Measurements from ENCODE around the gene ADH4.

ADH4 gene

GRCh38 chr4:99078931-99079624 lies 65.0 kb downstream of the ADH4 start:
- DNase-seq = no peak

- no peak for DNase-seq
Observed at GRCh38 chr4:99078336-99078735, 65.8 kb downstream of the ADH4 start.

- DNase-seq = no peak
Observed at GRCh38 chr4:99077177-99077576, 66.9 kb downstream of the ADH4 start.

DNA sequence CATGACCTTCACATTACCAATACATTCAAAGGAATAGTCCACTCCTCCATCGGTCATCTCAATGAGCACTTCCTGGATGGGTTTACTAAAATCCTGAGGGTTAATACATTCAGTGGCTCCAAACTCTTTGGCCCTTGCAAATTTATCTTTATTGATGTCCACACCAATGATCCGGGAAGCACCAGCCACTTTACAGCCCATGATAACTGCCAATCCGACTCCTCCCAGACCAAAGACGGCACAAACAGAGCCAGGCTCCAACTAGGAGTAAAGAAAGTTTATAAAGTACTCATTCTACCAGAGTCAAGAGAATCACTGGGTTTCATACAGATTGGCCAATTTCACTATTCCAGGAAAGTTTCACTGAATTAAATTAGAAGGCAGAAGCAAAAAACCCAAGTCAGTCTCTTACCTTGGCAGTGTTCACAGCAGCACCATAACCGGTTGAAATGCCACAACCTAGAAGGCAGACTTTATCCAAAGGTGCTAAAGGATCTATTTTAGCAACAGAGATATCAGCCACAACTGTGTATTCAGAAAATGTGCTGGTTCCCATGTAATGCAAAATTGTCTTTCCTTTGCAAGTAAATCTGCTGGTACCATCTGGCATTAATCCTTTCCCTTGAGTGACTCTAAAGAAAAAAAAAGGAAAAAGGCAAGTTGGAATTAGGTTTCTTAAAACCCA lies 67.7 kb downstream of the ADH4 start:
- DNase-seq = no peak

DNA sequence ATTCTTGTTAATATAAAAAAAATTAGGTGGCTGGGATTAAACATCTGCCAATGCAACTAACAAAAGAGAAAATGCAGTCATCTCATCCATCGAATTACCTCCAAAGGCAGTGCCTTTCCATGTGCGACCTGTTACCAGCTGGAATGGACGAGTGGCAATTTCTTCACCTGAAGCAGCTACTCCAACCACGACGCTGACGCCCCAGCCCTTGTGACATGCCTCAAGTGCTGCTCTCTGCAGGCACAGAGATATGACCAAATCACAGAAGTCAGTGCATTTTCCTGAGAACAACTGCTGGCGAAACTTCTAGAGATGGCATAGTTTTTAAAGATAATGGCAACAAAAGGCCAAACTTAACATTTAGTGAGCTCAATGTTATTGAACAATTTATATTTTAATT lies 69.3 kb downstream of the ADH4 start:
- no peak for DNase-seq

Data from stimulated activated CD4-positive, alpha-beta T cell treated with anti-CD3 and anti-CD28 coated beads, Interleukin-2, amount 100 ng/mL, for 24 hours (primary cell).